HCT116 (cell line): Measurements from ENCODE around the gene SPTBN4.
"Not testable (repeated sequence)": the region's sequence is repeated elsewhere in the genome, so short reads cannot be mapped to it uniquely, and the experiment has no call there.

Experiments used
- EZH2 ChIP-seq: fragments of 200-600 bp; sonication (generic); IDR thresholded peaks from 2 replicates; pipeline ENCODE4 v1.6.1; 2017; ENCODE audit warnings: antibody characterized with exemption, mixed run types
- FOSL1 ChIP-seq: IDR thresholded peaks from 2 replicates; pipeline ENCODE4 v1.6.1; 2012; ENCODE audit warnings: low read depth
- POLR2A ChIP-seq: IDR thresholded peaks from 2 replicates; pipeline ENCODE4 v1.7.0; 2011; ENCODE audit warnings: borderline replicate concordance; ENCODE audit not compliant: insufficient read depth, insufficient read length; ENCODE audit errors: extremely low read depth
- POLR2AphosphoS5 ChIP-seq: IDR thresholded peaks from 2 replicates; pipeline ENCODE4 v1.6.1; 2011; ENCODE audit warnings: mild to moderate bottlenecking, low read depth, low read length, moderate library complexity
- RAD21 ChIP-seq: IDR thresholded peaks from 2 replicates; pipeline ENCODE4 v1.6.1; 2012; ENCODE audit warnings: low read depth, mild to moderate bottlenecking
- REST ChIP-seq: IDR thresholded peaks from 2 replicates; pipeline ENCODE4 v1.6.1; 2012; ENCODE audit warnings: low read depth
- YY1 ChIP-seq: IDR thresholded peaks from 2 replicates; pipeline ENCODE4 v1.6.1; 2011; ENCODE audit warnings: low read length, low read depth, moderate library complexity, mild to moderate bottlenecking; ENCODE audit not compliant: insufficient replicate concordance; ENCODE audit errors: extremely low read depth
- TF ChIP-seq, protein P1 (sequence below), 3 experiments: fragments of 200-600 bp in 1 of 3; sonication (generic) in 1 of 3; IDR thresholded peaks in 2 of 3; conservative IDR thresholded peaks in 1 of 3; 2 replicates each; pipeline ENCODE4 v1.5.1; 2012 to 2017; ENCODE audit warnings: low read depth in 2 of 3, low read length in 2 of 3, antibody characterized with exemption in 1 of 3, borderline replicate concordance in 1 of 3, control low read depth in 1 of 3, mild to moderate bottlenecking in 1 of 3, mixed read lengths in 1 of 3, mixed run types in 1 of 3, moderate library complexity in 1 of 3; ENCODE audit not compliant: insufficient read depth in 1 of 3
- TF ChIP-seq, protein P2 (sequence below): IDR thresholded peaks from 2 replicates; pipeline ENCODE4 v1.6.1; 2012
- TF ChIP-seq, protein P3 (sequence below): IDR thresholded peaks from 2 replicates; pipeline ENCODE4 v1.6.1; 2011; ENCODE audit warnings: mild to moderate bottlenecking, low read length, moderate library complexity; ENCODE audit not compliant: insufficient replicate concordance; ENCODE audit errors: extremely low read depth

GRCh38 chr19:40624369-40625153 is 157.8 kb downstream of the SPTBN4 start:
- not testable (repeated sequence) for TF ChIP-seq POLR2AphosphoS5, EZH2, RAD21, FOSL1, POLR2A, REST, YY1
- TF ChIP-seq, protein P1, sequence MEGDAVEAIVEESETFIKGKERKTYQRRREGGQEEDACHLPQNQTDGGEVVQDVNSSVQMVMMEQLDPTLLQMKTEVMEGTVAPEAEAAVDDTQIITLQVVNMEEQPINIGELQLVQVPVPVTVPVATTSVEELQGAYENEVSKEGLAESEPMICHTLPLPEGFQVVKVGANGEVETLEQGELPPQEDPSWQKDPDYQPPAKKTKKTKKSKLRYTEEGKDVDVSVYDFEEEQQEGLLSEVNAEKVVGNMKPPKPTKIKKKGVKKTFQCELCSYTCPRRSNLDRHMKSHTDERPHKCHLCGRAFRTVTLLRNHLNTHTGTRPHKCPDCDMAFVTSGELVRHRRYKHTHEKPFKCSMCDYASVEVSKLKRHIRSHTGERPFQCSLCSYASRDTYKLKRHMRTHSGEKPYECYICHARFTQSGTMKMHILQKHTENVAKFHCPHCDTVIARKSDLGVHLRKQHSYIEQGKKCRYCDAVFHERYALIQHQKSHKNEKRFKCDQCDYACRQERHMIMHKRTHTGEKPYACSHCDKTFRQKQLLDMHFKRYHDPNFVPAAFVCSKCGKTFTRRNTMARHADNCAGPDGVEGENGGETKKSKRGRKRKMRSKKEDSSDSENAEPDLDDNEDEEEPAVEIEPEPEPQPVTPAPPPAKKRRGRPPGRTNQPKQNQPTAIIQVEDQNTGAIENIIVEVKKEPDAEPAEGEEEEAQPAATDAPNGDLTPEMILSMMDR (IDR thresholded peaks at IDR 0.05 in 2 of 3, conservative IDR thresholded peaks at IDR 0.05 in 1 of 3; ENCODE audit: borderline replicate concordance in 1 of 3, insufficient read depth in 1 of 3, low read depth in 2 of 3, low read length in 2 of 3) = not testable (repeated sequence)
- TF ChIP-seq, protein P2, sequence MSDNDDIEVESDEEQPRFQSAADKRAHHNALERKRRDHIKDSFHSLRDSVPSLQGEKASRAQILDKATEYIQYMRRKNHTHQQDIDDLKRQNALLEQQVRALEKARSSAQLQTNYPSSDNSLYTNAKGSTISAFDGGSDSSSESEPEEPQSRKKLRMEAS = not testable (repeated sequence)
- TF ChIP-seq, protein P3, sequence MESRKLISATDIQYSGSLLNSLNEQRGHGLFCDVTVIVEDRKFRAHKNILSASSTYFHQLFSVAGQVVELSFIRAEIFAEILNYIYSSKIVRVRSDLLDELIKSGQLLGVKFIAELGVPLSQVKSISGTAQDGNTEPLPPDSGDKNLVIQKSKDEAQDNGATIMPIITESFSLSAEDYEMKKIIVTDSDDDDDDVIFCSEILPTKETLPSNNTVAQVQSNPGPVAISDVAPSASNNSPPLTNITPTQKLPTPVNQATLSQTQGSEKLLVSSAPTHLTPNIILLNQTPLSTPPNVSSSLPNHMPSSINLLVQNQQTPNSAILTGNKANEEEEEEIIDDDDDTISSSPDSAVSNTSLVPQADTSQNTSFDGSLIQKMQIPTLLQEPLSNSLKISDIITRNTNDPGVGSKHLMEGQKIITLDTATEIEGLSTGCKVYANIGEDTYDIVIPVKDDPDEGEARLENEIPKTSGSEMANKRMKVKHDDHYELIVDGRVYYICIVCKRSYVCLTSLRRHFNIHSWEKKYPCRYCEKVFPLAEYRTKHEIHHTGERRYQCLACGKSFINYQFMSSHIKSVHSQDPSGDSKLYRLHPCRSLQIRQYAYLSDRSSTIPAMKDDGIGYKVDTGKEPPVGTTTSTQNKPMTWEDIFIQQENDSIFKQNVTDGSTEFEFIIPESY = not testable (repeated sequence)
